SK-N-MC (cell line): ENCODE results near the gene ING4.

ENCODE experiments used
- EZH2 ChIP-seq: fragments of 200-600 bp; sonication (generic); IDR thresholded peaks from one replicate; pipeline ENCODE4 v1.6.1; 2017; ENCODE audit warnings: antibody characterized with exemption
- POLR2AphosphoS5 ChIP-seq: IDR thresholded peaks from 2 replicates; pipeline ENCODE4 v1.6.1; 2012; ENCODE audit warnings: mild to moderate bottlenecking, low read depth, low read length, borderline replicate concordance

DNA sequence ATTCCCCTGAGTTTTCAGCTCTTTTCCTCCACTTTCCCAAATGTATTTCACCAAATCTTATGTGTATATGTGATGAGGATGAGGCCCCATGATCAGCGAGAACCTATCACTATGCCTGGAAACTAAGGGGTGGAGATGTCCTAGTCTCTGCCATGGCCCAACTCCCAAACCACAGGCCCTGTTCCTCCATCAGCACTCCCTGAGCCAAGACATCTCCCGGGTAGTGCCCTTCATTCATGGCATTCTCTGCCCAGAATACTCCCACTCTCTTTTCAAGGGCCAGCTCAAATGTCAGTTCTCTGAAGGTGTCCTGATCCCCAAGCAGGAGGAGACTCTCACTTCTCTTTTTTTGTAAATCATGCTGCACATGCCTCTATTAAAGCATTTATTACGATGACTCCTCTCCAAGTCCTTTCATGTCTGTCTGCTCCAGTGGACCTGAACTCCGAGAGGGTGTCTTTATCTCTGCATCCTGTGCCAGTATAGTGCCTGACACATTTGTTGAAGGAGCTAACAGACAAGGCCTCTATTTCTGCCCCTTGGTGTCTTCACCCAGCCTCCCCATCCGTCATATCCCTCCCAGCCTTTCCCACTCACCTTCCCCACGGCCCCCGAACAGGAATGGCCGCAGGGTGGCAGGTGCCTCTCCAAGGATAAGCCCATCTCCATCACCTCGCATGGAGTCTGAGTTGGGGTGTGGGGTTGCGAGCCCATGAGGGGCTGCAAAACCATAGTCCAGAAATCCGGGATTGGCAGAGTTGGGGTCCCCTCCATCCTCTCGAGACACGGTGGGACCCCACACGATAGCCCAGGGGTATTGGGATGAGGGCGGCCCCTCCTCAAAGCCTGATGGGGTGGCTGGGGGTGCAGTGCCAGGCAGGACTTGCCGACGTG, 34.0 kb upstream of the ING4 start:
- TF ChIP-seq POLR2AphosphoS5 (no peak), EZH2 (no peak)
